Measurements from ENCODE around the gene ID2. TPM values are rescaled to one million over a fixed set of nuclear protein-coding genes. Genes with fewer than 3 reads are reported as not detected.

The ID2 gene
- total and polyA plus RNA-seq, 2 of the 13 experiments (the other 11 are each of a cell fraction or from before 2014, with no cell fraction given): 214 to 719 TPM

GRCh38 chr2:8633735-8634313 lies 48.0 kb upstream of the ID2 start (continued):
- no peak for TF ChIP-seq U2AF2 (IDR thresholded peaks at IDR 0.05; ENCODE audit: low read depth, low read length)
- TF ChIP-seq CBX2 (IDR thresholded peaks at IDR 0.05; ENCODE audit: low read depth, low read length): no peak
- TF ChIP-seq CBX2 (CRISPR knock-in tag; IDR thresholded peaks at IDR 0.05; ENCODE audit: low read depth): no peak
- no peak for TF ChIP-seq RFX5 (IDR thresholded peaks at IDR 0.05; ENCODE audit: low read depth, low read length)
- no peak for TF ChIP-seq ZNF546 (CRISPR knock-in tag; conservative IDR thresholded peaks at IDR 0.05)
- peak; percentile 74 for TF ChIP-seq ELF3 (CRISPR knock-in tag; IDR thresholded peaks at IDR 0.05)
- no peak for TF ChIP-seq ZFP36L2 (CRISPR knock-in tag; IDR thresholded peaks at IDR 0.05)
- TF ChIP-seq NFKBIZ (CRISPR knock-in tag; IDR thresholded peaks at IDR 0.05): no peak; the same call in 1 of the 2 replicates
- peak; percentile 80 for TF ChIP-seq ISL2 (CRISPR knock-in tag; IDR thresholded peaks at IDR 0.05)
- no peak for TF ChIP-seq EED (CRISPR knock-in tag; IDR thresholded peaks at IDR 0.05)
- no peak for TF ChIP-seq ZNF383 (CRISPR knock-in tag; IDR thresholded peaks at IDR 0.05; ENCODE audit: borderline replicate concordance)
- TF ChIP-seq AHR (CRISPR knock-in tag; IDR thresholded peaks at IDR 0.05): 0 out of 2 replicates have a peak, but pooled peaks have one; percentile 31
- TF ChIP-seq ATF1 (CRISPR knock-in tag; IDR thresholded peaks at IDR 0.05): no peak
- no peak for TF ChIP-seq NFYB (CRISPR knock-in tag; IDR thresholded peaks at IDR 0.05)
- TF ChIP-seq, protein P1, sequence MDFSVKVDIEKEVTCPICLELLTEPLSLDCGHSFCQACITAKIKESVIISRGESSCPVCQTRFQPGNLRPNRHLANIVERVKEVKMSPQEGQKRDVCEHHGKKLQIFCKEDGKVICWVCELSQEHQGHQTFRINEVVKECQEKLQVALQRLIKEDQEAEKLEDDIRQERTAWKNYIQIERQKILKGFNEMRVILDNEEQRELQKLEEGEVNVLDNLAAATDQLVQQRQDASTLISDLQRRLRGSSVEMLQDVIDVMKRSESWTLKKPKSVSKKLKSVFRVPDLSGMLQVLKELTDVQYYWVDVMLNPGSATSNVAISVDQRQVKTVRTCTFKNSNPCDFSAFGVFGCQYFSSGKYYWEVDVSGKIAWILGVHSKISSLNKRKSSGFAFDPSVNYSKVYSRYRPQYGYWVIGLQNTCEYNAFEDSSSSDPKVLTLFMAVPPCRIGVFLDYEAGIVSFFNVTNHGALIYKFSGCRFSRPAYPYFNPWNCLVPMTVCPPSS (IDR thresholded peaks at IDR 0.05): no peak
- no peak for TF ChIP-seq SMARCE1 (IDR thresholded peaks at IDR 0.05; ENCODE audit: borderline replicate concordance)
- TF ChIP-seq ZBTB25 (CRISPR knock-in tag; IDR thresholded peaks at IDR 0.05): peak; percentile 65; the same call in 1 of the 2 replicates
- no peak for TF ChIP-seq KDM4B (CRISPR knock-in tag; IDR thresholded peaks at IDR 0.05)
- TF ChIP-seq ZNF235 (CRISPR knock-in tag; IDR thresholded peaks at IDR 0.05; ENCODE audit: borderline replicate concordance): no peak
- no peak for TF ChIP-seq KLF15 (CRISPR knock-in tag; IDR thresholded peaks at IDR 0.05; ENCODE audit: borderline replicate concordance)
- TF ChIP-seq, protein P2, sequence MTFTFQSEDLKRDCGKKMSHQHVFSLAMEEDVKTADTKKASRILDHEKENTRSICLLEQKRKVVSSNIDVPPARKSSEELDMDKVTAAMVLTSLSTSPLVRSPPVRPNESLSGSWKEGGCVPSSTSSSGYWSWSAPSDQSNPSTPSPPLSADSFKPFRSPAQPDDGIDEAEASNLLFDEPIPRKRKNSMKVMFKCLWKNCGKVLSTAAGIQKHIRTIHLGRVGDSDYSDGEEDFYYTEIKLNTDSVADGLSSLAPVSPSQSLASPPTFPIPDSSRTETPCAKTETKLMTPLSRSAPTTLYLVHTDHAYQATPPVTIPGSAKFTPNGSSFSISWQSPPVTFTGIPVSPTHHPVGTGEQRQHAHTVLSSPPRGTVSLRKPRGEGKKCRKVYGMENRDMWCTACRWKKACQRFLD (CRISPR knock-in tag; IDR thresholded peaks at IDR 0.05; ENCODE audit: borderline replicate concordance): no peak; the same call in 1 of the 2 replicates
- TF ChIP-seq NFE2L2 (IDR thresholded peaks at IDR 0.05; ENCODE audit: low read length): no peak
- no peak for TF ChIP-seq ZNF496 (CRISPR knock-in tag; IDR thresholded peaks at IDR 0.05; ENCODE audit: insufficient replicate concordance)
- TF ChIP-seq BHLHE40 (IDR thresholded peaks at IDR 0.05; ENCODE audit: low read length): peak; percentile 82
- no peak for TF ChIP-seq SRSF9 (IDR thresholded peaks at IDR 0.05; ENCODE audit: borderline replicate concordance, insufficient read depth, low read depth, low read length, poor library complexity, severe bottlenecking)
- TF ChIP-seq ADNP (CRISPR knock-in tag; IDR thresholded peaks at IDR 0.05): no peak
- TF ChIP-seq ZNF839 (CRISPR knock-in tag; IDR thresholded peaks at IDR 0.05; ENCODE audit: borderline replicate concordance): no peak

All from HepG2 (cell line).